Activated CD4-positive, alpha-beta T cell treated with anti-CD3 and anti-CD28 coated beads for 1 hour (primary cell): ENCODE data around the gene PRXL2A.
"Not testable (repeated sequence)": the region's sequence is repeated elsewhere in the genome, so short reads cannot be mapped to it uniquely, and the experiment has no call there.

Experiments
- DNase-seq: peaks from one replicate; pipeline ENCODE4 v3.0.0-alpha.2; 2020

The PRXL2A gene

GRCh38 chr10:80462299-80462980 is 54.1 kb downstream of the PRXL2A start:
- DNase-seq = no peak

- DNase-seq = no peak
These were observed 54.8 kb downstream of the PRXL2A start for GRCh38 chr10:80462981-80463741.

GRCh38 chr10:80463868-80464267 is 55.5 kb downstream of the PRXL2A start:
- no peak for DNase-seq

- DNase-seq = no peak
These were observed 56.5 kb downstream of the PRXL2A start for GRCh38 chr10:80464557-80465450.

- DNase-seq = no peak
These were observed 57.1 kb downstream of the PRXL2A start for GRCh38 chr10:80465451-80465835.

- no peak for DNase-seq
These were observed 57.7 kb downstream of the PRXL2A start for GRCh38 chr10:80465839-80466590.

GRCh38 chr10:80466724-80467326 is 58.5 kb downstream of the PRXL2A start:
- DNase-seq = no peak

- DNase-seq = peak; percentile 47
These were observed 59.7 kb downstream of the PRXL2A start for GRCh38 chr10:80468002-80468401.

GRCh38 chr10:80468806-80469421 is 60.6 kb downstream of the PRXL2A start:
- no peak for DNase-seq

GRCh38 chr10:80470266-80470665 is 61.9 kb downstream of the PRXL2A start:
- DNase-seq = no peak

- no peak for DNase-seq
These were observed 62.6 kb downstream of the PRXL2A start for GRCh38 chr10:80471001-80471400.

GRCh38 chr10:80471715-80472233 is 63.4 kb downstream of the PRXL2A start:
- no peak for DNase-seq

- DNase-seq = no peak
These were observed 64.1 kb downstream of the PRXL2A start for GRCh38 chr10:80472234-80473095.

GRCh38 chr10:80473096-80473657 is 64.8 kb downstream of the PRXL2A start:
- DNase-seq = no peak

GRCh38 chr10:80473692-80474596 is 65.6 kb downstream of the PRXL2A start:
- DNase-seq = no peak

GRCh38 chr10:80474597-80474910 is 66.2 kb downstream of the PRXL2A start:
- no peak for DNase-seq

- no peak for DNase-seq
These were observed 66.6 kb downstream of the PRXL2A start for GRCh38 chr10:80474941-80475340.

- DNase-seq = not testable (repeated sequence)
These were observed 67.3 kb downstream of the PRXL2A start for GRCh38 chr10:80475641-80476040.

GRCh38 chr10:80476685-80477084 is 68.3 kb downstream of the PRXL2A start:
- DNase-seq = no peak
